ENCODE results near the gene TMEM97.

TMEM97 gene

GRCh38 chr17:28317099-28317965 is 1.7 kb upstream of the TMEM97 start:
- DNase-seq: no peak

- DNase-seq: peak in 1 of 2 experiments; percentile 9
These were observed 838 bp upstream of the TMEM97 start for GRCh38 chr17:28317966-28318758.

- DNase-seq: no peak
These were observed 567 bp downstream of the TMEM97 start for GRCh38 chr17:28319598-28319935.

- DNase-seq: no peak
These were observed 1.4 kb downstream of the TMEM97 start for GRCh38 chr17:28320215-28321061.

- DNase-seq: no peak
These were observed 5.3 kb downstream of the TMEM97 start for GRCh38 chr17:28324267-28324745.

- no peak for DNase-seq
These were observed 5.8 kb downstream of the TMEM97 start for GRCh38 chr17:28324781-28325180.

GRCh38 chr17:28325211-28325610 is 6.2 kb downstream of the TMEM97 start:
- no peak for DNase-seq

GRCh38 chr17:28326114-28326513 is 7.1 kb downstream of the TMEM97 start:
- no peak for DNase-seq

GRCh38 chr17:28327031-28327607 is 8.1 kb downstream of the TMEM97 start:
- DNase-seq: no peak

GRCh38 chr17:28327709-28328108 is 8.7 kb downstream of the TMEM97 start:
- no peak for DNase-seq

- no peak for DNase-seq
These were observed 9.3 kb downstream of the TMEM97 start for GRCh38 chr17:28328325-28328724.

GRCh38 chr17:28330671-28331070 is 11.7 kb downstream of the TMEM97 start:
- DNase-seq: no peak

GRCh38 chr17:28331891-28332420 is 13.0 kb downstream of the TMEM97 start:
- no peak for DNase-seq

- DNase-seq: no peak
These were observed 14.2 kb downstream of the TMEM97 start for GRCh38 chr17:28333083-28333746.

GRCh38 chr17:28334171-28334570 is 15.2 kb downstream of the TMEM97 start:
- DNase-seq: no peak

GRCh38 chr17:28334666-28335200 is 15.7 kb downstream of the TMEM97 start:
- DNase-seq: no peak

GRCh38 chr17:28335201-28335958 is 16.4 kb downstream of the TMEM97 start, which contains the start of the genes IFT20 and TNFAIP1:
Gene IFT20, minus strand, starts transcription at chr17:28335472. Its CDS starts 3,487 bp downstream, at chr17:28331985.
Gene TNFAIP1, plus strand, starts transcription at chr17:28335761. Its CDS starts 3,761 bp downstream, at chr17:28339522.
- peak; percentile 99 for DNase-seq

- DNase-seq: peak; percentile 57 to 65
These were observed 17.2 kb downstream of the TMEM97 start for GRCh38 chr17:28335959-28336871.

- DNase-seq: no peak
These were observed 19.2 kb downstream of the TMEM97 start for GRCh38 chr17:28338056-28338768.
